SK-N-SH (cell line): ENCODE data around the gene EIF3B. TPM values are rescaled to one million over a fixed set of nuclear protein-coding genes. Genes with fewer than 3 reads are reported as not detected.

Experiments used
- CTCF ChIA-PET: fragments of 300-600, 350-600 bp; formaldehyde crosslinking; extraction: SDS; loops from one replicate; lab custom pipeline; 2021; lab: Yijun Ruan, JAX
- POLR2A ChIA-PET: fragments of 350-600 bp; sonication (Branson Sonifier 250); formaldehyde crosslinking; extraction: SDS; loops from one replicate; lab custom pipeline; 2020; ENCODE audit warnings: antibody characterized with exemption, inconsistent platforms; lab: Yijun Ruan, JAX
- DNase-seq: peaks from one replicate; pipeline ENCODE4 v3.0.0; 2012
- H2AFZ ChIP-seq: fragments of 200-600 bp; sonication (generic); 2 replicates; pipeline ENCODE4 v1.8.1; 2016; ENCODE audit warnings: antibody characterized with exemption, mild to moderate bottlenecking, low read depth
- H3F3A ChIP-seq: fragments of 200-600 bp; sonication (generic); replicated peaks from 2 replicates; pipeline ENCODE3; 2016; ENCODE audit warnings: antibody characterized with exemption, mild to moderate bottlenecking; ENCODE audit not compliant: insufficient read depth
- H3K27ac ChIP-seq, 2 experiments: fragments of 200-500 bp in 1 of 2; fragments of 200-600 bp in 1 of 2; sonication (Bioruptor generic) in 1 of 2; sonication (generic), shearing (Covaris generic) in 1 of 2; 2 replicates each; pipeline versions ENCODE4 v1.5.1 to v1.6.1; 2014 to 2016; ENCODE audit warnings: low read depth in 2 of 2, inconsistent platforms in 1 of 2, low read length in 1 of 2, mild to moderate bottlenecking in 1 of 2, mixed read lengths in 1 of 2
- H3K27me3 ChIP-seq: fragments of 200-600 bp; sonication (generic), shearing (Covaris generic); 2 replicates; pipeline ENCODE4 v1.6.1; 2016; ENCODE audit warnings: mixed run types; ENCODE audit not compliant: insufficient read depth
- H3K36me3 ChIP-seq, 2 experiments: fragments of 200-500 bp in 1 of 2; fragments of 200-600 bp in 1 of 2; sonication (Bioruptor generic) in 1 of 2; sonication (generic) in 1 of 2; replicated peaks in 1 of 2; 2 replicates each; pipeline versions ENCODE3 to v1.5.1; 2014 to 2016; ENCODE audit warnings: low read length in 1 of 2, mild to moderate bottlenecking in 1 of 2; ENCODE audit not compliant: insufficient read depth in 2 of 2, control insufficient read depth in 1 of 2
- H3K4me1 ChIP-seq, 2 experiments: fragments of 200-500 bp in 1 of 2; fragments of 200-600 bp in 1 of 2; sonication (Bioruptor generic) in 1 of 2; sonication (generic), shearing (Covaris generic) in 1 of 2; 2 replicates each; pipeline versions ENCODE4 v1.5.1 to v1.6.1; 2014 to 2016; ENCODE audit warnings: low read depth in 1 of 2, low read length in 1 of 2, mixed run types in 1 of 2; ENCODE audit not compliant: insufficient read depth in 2 of 2, control insufficient read depth in 1 of 2
- H3K4me2 ChIP-seq: fragments of 200-600 bp; sonication (generic), shearing (Covaris generic); 2 replicates; pipeline ENCODE4 v1.6.1; 2017; ENCODE audit warnings: mixed run types
- H3K4me3 ChIP-seq, 2 experiments: fragments of 200-500 bp in 1 of 2; fragments of 200-600 bp in 1 of 2; sonication (Bioruptor generic) in 1 of 2; sonication (generic), shearing (Covaris generic) in 1 of 2; 2 replicates each; pipeline versions ENCODE4 v1.5.1 to v1.8.1; 2014 to 2016; ENCODE audit warnings: low read depth in 2 of 2, inconsistent platforms in 1 of 2, low read length in 1 of 2, mild to moderate bottlenecking in 1 of 2, mixed read lengths in 1 of 2, moderate library complexity in 1 of 2
- H3K79me2 ChIP-seq: fragments of 200-600 bp; sonication (generic); 2 replicates; pipeline ENCODE4 v1.8.1; 2017; ENCODE audit warnings: mild to moderate bottlenecking; ENCODE audit not compliant: insufficient read depth
- H3K9ac ChIP-seq: fragments of 200-600 bp; sonication (generic); 2 replicates; pipeline ENCODE4 v1.6.1; 2017; ENCODE audit warnings: mixed run types
- H3K9me2 ChIP-seq: fragments of 200-600 bp; sonication (generic); 2 replicates; pipeline ENCODE4 v1.6.1; 2017; ENCODE audit warnings: mixed run types
- H3K9me3 ChIP-seq: fragments of 200-600 bp; sonication (generic); 2 replicates; pipeline ENCODE4 v1.6.1; 2017; ENCODE audit warnings: mixed run types, mild to moderate bottlenecking, moderate library complexity
- H4K20me1 ChIP-seq: fragments of 200-600 bp; sonication (generic); 2 replicates; pipeline ENCODE4 v1.6.1; 2017; ENCODE audit warnings: mild to moderate bottlenecking, mixed run types; ENCODE audit not compliant: insufficient read depth
- CHD2 ChIP-seq: fragments of 150-350 bp; IDR thresholded peaks from 2 replicates; pipeline ENCODE4 v1.6.1; 2018; ENCODE audit warnings: low read length; ENCODE audit not compliant: partially characterized antibody
- ELF1 ChIP-seq: IDR thresholded peaks from 2 replicates; pipeline ENCODE4 v1.4.0; 2012
- FOSL2 ChIP-seq: IDR thresholded peaks from 2 replicates; pipeline ENCODE4 v1.4.0; 2012; ENCODE audit warnings: low read depth, mild to moderate bottlenecking, moderate library complexity, borderline replicate concordance
- FOXM1 ChIP-seq: IDR thresholded peaks from 2 replicates; pipeline ENCODE4 v1.4.0; 2012; ENCODE audit warnings: low read depth, mild to moderate bottlenecking
- GABPA ChIP-seq: IDR thresholded peaks from 2 replicates; pipeline ENCODE4 v1.4.0; 2012; ENCODE audit warnings: low read depth, mild to moderate bottlenecking
- IRF3 ChIP-seq: fragments of 150-350 bp; IDR thresholded peaks from 2 replicates; pipeline ENCODE4 v1.6.1; 2016; ENCODE audit warnings: mild to moderate bottlenecking, low read depth, low read length
- JUND ChIP-seq: IDR thresholded peaks from 2 replicates; pipeline ENCODE4 v1.4.0; 2012
- RCOR1 ChIP-seq: fragments of 150-350 bp; IDR thresholded peaks from 2 replicates; pipeline ENCODE4 v1.6.1; 2017; ENCODE audit warnings: antibody characterized with exemption, low read length
- RFX5 ChIP-seq: IDR thresholded peaks from 2 replicates; pipeline ENCODE4 v1.6.1; 2012; ENCODE audit warnings: mild to moderate bottlenecking, improper control_type of control experiment, low read length
- RXRA ChIP-seq: IDR thresholded peaks from 2 replicates; pipeline ENCODE4 v1.4.0; 2012; ENCODE audit warnings: low read depth, mild to moderate bottlenecking, borderline replicate concordance
- SMC3 ChIP-seq: IDR thresholded peaks from 2 replicates; pipeline ENCODE4 v1.6.1; 2012; ENCODE audit warnings: low read depth, low read length, improper control_type of control experiment
- TAF1 ChIP-seq: IDR thresholded peaks from 2 replicates; pipeline ENCODE4 v1.6.1; 2012; ENCODE audit warnings: low read depth, mild to moderate bottlenecking, low read length, moderate library complexity, borderline replicate concordance
- TCF12 ChIP-seq: IDR thresholded peaks from 2 replicates; pipeline ENCODE4 v1.4.0; 2012
- USF2 ChIP-seq: fragments of 150-350 bp; IDR thresholded peaks from 2 replicates; pipeline ENCODE4 v1.6.1; 2017; ENCODE audit warnings: antibody characterized with exemption, low read length, low read depth, borderline replicate concordance
- WGBS: methylation state at CpG from one replicate; pipeline ENCODE4 v1.1.6; 2017; ENCODE audit warnings: low lambda C conversion rate; 5-methylcytosine and 5-hydroxymethylcytosine counted together
- polyA plus RNA-seq, 3 experiments: library from polyadenylated mRNA; depleted of rRNA; stranded (reverse); fragments of >200 nt; gene quantifications; 2 replicates each; pipeline ENCODE4 v1.2.3, GENCODE V29; 2012
- TF ChIP-seq, protein P1 (sequence below): fragments of 200-600 bp; sonication (generic); IDR thresholded peaks from 2 replicates; pipeline ENCODE4 v1.6.1; 2017; ENCODE audit warnings: antibody characterized with exemption, mild to moderate bottlenecking, moderate library complexity

Gene EIF3B
- polyA plus RNA-seq, 1 of the 3 experiments (the other 2 are of a cell fraction): 151 TPM

DNA sequence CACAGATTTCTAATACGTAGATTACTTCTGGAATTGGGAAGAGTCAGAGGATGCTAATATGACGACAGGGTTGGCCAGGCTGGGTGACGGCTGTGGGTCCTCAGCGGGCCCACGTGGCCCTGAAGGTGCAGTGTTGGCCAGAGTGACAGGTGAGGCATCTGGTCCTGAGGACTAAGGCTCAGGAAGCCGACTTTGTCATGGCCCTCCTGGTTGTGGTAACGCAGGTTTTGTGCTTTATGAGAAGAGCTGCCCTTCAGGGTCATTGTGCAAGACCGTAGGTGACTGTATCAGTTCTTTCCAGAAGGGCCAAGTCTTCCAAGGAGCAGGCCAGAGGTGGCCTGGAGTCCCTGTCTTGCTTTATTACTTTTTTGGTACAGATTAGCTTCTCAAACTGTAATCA lies 2.5 kb downstream of the EIF3B start (continued):
- TF ChIP-seq, protein P1, sequence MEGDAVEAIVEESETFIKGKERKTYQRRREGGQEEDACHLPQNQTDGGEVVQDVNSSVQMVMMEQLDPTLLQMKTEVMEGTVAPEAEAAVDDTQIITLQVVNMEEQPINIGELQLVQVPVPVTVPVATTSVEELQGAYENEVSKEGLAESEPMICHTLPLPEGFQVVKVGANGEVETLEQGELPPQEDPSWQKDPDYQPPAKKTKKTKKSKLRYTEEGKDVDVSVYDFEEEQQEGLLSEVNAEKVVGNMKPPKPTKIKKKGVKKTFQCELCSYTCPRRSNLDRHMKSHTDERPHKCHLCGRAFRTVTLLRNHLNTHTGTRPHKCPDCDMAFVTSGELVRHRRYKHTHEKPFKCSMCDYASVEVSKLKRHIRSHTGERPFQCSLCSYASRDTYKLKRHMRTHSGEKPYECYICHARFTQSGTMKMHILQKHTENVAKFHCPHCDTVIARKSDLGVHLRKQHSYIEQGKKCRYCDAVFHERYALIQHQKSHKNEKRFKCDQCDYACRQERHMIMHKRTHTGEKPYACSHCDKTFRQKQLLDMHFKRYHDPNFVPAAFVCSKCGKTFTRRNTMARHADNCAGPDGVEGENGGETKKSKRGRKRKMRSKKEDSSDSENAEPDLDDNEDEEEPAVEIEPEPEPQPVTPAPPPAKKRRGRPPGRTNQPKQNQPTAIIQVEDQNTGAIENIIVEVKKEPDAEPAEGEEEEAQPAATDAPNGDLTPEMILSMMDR: no peak

DNA sequence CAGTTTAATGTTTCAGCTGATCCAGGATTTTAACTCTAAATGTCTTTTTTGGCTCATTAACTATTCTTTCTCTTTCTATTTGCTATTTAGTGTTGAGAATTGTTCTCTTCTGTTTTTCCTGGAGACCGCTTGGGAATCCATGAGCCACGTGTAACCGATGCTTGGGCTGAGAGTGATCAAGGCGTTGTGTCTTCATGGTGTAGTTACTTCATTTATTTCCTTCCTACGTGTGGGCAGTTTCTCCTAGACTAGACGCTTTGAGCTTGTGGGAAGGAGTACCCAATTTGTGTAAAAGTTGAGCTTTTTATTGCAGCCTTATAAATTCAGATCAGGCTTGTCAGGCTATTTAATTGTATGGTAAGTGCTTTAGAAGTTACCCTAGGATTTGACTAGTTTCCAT lies 2.9 kb downstream of the EIF3B start:
- WGBS: 92% methylated on average over 6 of the region's 6 CpGs
- CTCF ChIA-PET: interaction anchor here (0.9 to 4.2 kb wide), 3 partner anchors 10 to 111 kb away, joined by 3 to 14 read pairs (median 3); no protein-coding TSS in a partner anchor
- TF ChIP-seq CHD2 (no peak), ELF1 (no peak), RXRA (no peak), RFX5 (no peak), SMC3 (no peak), JUND (no peak), IRF3 (no peak), TCF12 (no peak), TAF1 (no peak), USF2 (no peak)
- TF ChIP-seq, all 33 proteins: peak for 0
- Histone ChIP-seq H3K27me3 (no peaks in the 10 kb centered on the region), H3K4me3 (no peak overlapping the region), H3K79me2 (peaks cover 89% of the 10 kb centered on the region), H3K4me2 (peak overlapping the region; percentile 86; the same call in 1 of the 2 replicates), H3K9me2 (no peaks in the 10 kb centered on the region), H3K9me3 (no peaks in the 10 kb centered on the region), H3K27ac (no peak overlapping the region), H3K36me3 (peaks cover 44 to 49% of the 10 kb centered on the region in 2 experiments), H3F3A (no peaks in the 10 kb centered on the region), H3K9ac (no peak overlapping the region), H4K20me1 (peaks cover 73% of the 10 kb centered on the region), H2AFZ (no peak overlapping the region), H3K4me1 (peaks cover 7 to 18% of the 10 kb centered on the region in 2 experiments)
- POLR2A ChIA-PET: no interaction called here
- DNase-seq: no peak

DNA sequence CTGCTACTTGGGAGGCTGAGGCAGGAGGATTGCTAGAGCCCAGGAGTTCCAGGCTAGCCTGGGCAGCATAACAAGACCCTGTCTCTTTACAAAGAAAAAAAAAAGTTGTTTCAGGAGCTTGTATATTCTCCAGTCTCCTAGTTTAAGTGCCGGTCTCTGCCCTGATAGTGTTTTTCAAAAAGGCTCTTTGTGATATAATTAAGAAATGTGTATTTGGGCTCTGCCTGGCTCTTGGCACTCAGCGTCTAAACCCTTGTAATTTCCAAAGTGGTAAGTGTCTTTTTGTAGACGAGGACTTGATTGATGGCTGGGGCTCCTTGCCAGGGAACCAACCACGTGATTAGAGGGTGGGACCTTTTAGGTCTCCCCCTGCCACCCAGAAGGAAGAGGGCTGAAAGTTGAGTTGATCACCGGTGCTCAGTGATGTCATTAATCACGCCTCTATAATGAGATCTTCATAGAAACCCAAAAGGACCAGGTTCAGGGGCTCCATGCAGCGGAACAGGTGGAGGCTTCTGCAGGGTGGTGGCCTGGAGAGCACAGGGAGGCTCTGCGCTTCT lies 4.4 kb downstream of the EIF3B start:
- no peaks in the 10 kb centered on the region for H3K27me3 ChIP-seq
- no peak overlapping the region for H3K9ac ChIP-seq
- no peak overlapping the region for H2AFZ ChIP-seq
- H3F3A ChIP-seq: peaks cover 10% of the 10 kb centered on the region
- H3K27ac ChIP-seq: no peak overlapping the region
- H3K9me3 ChIP-seq: no peaks in the 10 kb centered on the region
- DNase-seq: no peak
- TF ChIP-seq ELF1 (no peak), RCOR1 (no peak), GABPA (no peak), TCF12 (no peak), RFX5 (no peak), FOXM1 (no peak), FOSL2 (no peak), IRF3 (no peak), USF2 (no peak)
- ChIA-PET CTCF (interaction anchor here (1.1 to 4.2 kb wide), 4 partner anchors 11 to 126 kb away, joined by 3 to 14 read pairs (median 3); partner anchors contain the start of gene MAD1L1), POLR2A (no interaction called here)
- H3K36me3 ChIP-seq: peaks cover 57 to 62% of the 10 kb centered on the region in 2 experiments
- peaks cover 0 to 13% of the 10 kb centered on the region in 2 experiments for H3K4me1 ChIP-seq
- 86% methylated on average over 8 of the region's 8 CpGs for WGBS
- peaks cover 78% of the 10 kb centered on the region for H4K20me1 ChIP-seq
- H3K4me2 ChIP-seq: no peak overlapping the region
- no peaks in the 10 kb centered on the region for H3K9me2 ChIP-seq
- H3K79me2 ChIP-seq: peaks cover 92% of the 10 kb centered on the region
- H3K4me3 ChIP-seq: no peak overlapping the region
